HuH-7 (cell line): ENCODE results near the gene BAHCC1.
A peak's percentile ranks its signal among the peaks of the same experiment; 100 is the strongest.
"Not testable (repeated sequence)": the region's sequence is repeated elsewhere in the genome, so short reads cannot be mapped to it uniquely, and the experiment has no call there.

Source experiments
- DNase-seq: peaks from one replicate; pipeline ENCODE4 v3.0.0; 2011; ENCODE audit warnings: low spot score

BAHCC1 gene

DNA sequence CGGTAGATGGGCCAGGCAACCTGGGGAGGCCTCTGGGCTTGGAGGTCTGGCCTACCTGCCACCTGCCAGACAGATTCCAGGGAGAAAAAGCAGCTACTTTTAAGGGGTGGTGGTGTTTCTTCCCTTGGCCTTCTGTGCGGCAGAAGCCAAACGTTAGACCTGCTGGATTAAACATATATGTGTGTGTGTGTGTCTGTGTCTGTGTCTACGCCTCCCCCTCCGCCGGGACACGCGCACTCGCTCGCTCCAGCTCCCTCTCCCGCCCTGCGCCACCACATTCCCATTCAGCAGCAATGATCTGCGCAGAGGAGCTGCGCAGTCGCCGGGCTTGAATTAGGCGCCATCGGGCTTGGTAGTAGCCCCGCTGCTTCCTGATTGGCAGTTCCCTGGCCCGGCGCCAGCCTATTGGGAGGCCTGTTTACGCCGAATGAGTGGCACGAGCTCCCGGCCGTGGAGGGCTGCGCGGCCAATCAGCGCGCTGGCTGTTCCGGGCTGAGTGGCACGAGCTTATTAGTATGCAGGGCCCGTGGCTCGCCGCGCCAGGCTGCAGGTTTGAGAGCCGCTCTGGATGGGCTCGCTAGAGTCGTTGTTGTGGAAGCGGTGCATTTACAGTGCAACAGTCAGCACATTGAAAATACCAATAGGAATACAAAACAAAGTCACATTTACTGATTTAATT lies at the start of gene BAHCC1:
TSS of gene BAHCC1 (plus strand) at position 537 of the 679 bp plus-strand sequence. CDS start 4,283 bp downstream, outside the sequence.
- DNase-seq: peak; percentile 99

DNA sequence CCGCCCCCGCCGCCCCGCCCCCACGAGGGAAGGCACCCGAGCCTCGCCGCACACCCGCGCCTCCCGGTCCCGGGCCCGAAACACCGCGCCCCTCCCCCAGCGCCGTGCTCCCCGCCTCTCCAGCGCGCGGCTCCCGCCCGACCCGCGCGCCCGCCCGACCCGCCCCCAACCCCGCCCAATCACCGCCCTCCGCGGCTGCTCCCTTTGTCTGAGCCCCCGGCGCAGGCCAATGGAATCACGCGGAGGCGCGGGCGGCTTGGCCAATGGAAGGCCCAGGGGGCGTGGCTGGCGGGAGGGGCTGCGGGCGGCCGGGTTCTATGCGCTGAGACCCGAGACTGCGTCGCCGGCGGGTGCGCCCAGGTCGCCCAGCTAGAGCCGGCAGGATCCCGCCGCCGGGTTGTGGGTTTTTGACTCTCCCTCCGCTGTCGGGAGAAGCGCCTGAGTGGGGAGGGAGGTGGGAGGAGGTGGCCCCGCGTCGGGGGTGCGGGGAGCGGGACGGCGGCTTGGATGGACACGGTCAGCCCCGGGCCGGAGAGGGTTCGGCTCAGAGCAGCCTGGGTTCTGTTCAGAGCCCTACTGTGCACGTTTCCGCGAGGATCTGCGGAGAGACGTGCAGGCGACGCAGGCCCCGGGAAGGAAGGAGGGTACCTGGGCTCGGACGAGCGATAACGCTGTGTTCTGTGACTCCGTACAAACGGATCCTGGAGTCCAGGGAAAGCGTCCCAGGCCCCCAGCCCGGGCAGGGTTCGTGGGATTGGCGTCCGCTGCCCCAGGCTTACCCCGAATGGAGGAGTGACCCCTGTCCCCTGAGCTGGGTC lies 49.0 kb upstream of the BAHCC1 start:
- peak; percentile 98 for DNase-seq

GRCh38 chr17:81346908-81347349 lies 48.3 kb upstream of the BAHCC1 start:
- DNase-seq: no peak

DNA sequence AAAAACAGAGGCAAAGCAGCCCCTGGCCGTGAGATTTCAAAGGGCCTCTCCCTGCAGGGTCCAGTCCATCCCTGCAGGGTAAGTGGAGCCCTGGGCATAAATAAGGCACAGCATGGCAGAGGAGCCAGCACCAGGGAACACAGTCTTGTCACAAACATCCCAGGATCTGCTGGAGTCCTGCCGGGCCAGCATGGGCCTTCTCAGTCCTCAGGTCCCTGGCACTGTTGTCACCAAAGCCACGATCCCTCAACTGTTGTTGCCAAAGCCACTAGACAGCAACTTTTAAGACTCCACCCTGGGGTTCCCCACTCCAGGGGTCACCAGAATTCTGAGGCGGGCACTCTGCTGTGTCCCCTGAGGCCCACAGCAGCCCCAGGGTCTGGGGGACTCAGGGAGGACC lies 47.8 kb upstream of the BAHCC1 start:
- DNase-seq: no peak

GRCh38 chr17:81348097-81349055 lies 46.9 kb upstream of the BAHCC1 start:
- DNase-seq: no peak

GRCh38 chr17:81349397-81350319 lies 45.6 kb upstream of the BAHCC1 start:
- no peak for DNase-seq

DNA sequence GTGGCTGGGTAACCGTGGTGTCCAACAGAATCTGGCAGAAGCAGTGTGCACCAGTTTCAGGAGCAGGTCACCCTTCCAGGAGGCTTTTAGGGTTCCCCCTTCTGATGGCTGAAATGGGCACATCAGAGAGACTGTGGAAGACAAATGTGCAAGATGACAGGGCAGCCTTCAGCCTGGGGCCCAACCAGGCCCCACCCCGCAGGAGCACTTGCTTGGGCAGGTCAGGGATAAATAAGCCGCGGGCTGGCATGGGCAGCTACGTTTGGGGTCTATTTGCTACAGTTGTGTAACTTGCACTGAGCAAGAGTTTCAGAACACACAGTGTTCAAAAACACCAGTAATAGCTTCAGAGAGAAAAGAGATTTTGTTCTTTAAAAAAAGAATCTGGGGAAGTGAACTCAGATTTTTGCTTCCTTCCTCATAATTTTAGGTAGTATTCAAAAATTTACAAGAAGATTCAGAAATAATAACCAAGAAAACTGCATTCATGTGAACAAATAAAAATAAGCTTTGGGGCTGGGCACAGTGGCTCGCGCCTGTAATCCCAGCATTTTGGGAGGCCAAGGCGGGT lies 44.9 kb upstream of the BAHCC1 start:
- DNase-seq: no peak

- not testable (repeated sequence) for DNase-seq
Measured at GRCh38 chr17:81351329-81352052, 43.8 kb upstream of the BAHCC1 start.

GRCh38 chr17:81352056-81352455 lies 43.2 kb upstream of the BAHCC1 start:
- DNase-seq: not testable (repeated sequence)

DNA sequence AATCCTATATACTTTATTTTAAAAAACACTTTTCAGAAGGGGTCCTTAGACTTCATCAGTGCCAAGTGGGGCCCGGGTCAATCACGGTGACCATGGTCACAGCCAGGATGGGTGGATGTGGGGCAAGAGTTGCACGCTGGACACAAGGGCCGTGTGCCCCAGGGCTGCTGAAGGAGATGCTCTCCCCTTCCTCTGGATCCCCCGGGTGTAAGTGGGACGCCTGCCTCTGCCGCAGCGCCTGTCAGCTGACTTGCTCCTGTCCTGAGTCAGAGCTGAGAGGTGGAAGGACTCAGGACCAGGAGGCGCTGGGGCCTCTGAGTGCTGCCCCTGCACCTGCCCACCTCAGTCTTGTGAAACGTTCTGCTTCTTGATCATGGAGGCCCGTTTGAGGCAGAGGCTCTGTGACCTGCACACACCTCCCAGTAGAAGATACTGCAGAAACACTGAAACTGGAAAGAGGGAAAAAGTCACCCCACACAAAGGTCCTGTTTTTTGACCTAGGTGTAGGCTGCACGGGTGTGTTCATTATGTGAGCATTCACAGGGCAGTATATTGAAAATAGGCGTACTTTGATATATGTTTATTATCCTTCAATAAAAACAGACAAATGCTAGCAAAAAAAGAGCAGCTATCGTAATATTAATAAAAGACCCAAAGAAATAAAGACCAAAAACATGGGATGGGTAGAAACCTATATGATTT lies 40.9 kb upstream of the BAHCC1 start:
- DNase-seq: no peak

DNA sequence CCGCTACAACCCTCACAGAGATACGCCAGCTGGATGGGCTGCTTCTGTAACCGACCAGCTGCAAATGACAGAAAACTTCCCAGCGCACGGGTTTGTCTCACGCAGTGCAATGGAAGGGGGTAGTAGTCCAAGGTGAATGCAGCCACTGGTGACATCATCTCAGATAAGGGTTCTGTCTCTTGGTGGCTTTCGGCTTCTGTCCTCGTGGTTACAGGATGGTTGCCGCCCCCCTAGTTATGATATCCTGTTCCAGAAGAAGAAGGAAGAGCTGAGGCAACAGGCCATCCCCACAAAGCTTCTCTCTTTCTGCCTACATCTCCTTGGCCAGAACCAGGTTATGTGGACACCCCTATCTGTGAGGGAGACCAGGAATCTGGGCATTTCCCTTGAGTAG lies 40.3 kb upstream of the BAHCC1 start:
- no peak for DNase-seq

DNA sequence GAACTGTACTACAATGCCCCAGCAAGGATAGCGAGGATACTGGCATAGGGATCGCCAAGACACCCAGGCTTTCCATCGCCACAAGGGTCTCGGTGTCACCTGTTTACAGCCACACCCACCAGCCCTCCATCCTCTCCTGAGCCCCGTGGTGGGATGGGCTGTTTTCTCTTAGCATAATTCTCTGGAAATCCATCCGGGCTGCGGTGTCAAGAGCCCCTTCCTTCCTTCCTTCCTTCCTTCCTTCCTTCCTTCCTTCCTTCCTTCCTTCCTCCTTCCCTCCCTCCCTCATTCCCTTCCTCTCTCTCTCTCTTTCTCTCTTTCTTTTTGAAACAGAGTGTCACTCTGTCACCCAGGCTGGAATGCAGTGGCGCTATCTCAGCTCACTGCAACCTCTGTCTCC lies 36.0 kb upstream of the BAHCC1 start:
- DNase-seq: no peak

GRCh38 chr17:81362001-81362400 lies 33.3 kb upstream of the BAHCC1 start:
- DNase-seq: not testable (repeated sequence)

- no peak for DNase-seq
Measured at GRCh38 chr17:81364278-81365147, 30.7 kb upstream of the BAHCC1 start.

GRCh38 chr17:81365148-81365600 lies 30.1 kb upstream of the BAHCC1 start:
- DNase-seq: no peak

DNA sequence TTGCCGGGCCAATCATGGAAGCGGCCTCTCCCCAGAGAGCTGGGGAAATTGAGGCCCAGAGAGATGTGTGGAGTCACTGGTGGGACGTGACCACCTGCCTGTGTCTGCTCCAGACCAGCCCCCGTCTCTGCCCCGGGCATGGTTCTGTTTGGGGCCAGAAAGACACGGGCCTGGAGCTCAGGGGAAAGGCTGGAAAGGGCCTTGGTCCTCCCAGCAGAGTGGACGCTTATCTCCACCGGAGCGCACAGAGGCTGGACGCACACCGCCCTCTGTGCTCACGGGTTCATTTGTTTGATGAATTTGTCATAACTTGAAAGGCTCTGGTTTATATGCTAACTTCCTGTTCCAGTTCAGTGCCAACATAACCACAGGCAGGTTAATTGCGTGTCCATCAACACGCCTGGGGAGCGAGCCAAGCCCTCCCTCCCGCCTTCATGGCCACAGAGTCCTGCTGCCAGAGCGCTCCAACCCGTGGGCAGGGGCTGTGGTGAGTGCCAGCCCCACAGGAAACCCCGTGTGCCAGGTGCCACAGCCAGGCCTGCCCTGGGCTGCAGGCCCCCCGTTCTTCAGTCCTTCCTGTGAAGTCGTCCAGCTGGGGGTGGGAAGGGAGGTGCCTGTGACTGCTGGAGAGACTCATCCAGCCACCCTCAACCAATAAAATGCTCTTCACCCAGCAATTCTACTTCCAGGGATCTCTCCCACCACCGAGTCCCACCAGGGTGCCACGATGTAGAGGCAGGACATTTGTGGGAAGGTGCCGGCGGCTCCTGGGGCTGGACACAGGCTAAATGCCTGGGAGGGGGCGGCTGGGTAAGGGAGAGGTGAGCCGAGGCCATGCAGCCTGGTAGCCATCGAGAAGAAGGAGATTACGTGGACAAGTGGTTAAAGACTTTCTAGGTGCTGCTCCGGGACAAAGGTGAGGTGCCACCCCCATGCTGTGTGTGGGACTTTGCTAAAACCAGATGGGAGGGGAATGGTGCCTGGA lies 29.4 kb upstream of the BAHCC1 start:
- no peak for DNase-seq

GRCh38 chr17:81366648-81367047 lies 28.6 kb upstream of the BAHCC1 start:
- DNase-seq: no peak
